AG04449 (cell line): ENCODE results near the gene SYT14.

Source experiments
- CTCF ChIA-PET: fragments of 350-600 bp; formaldehyde crosslinking; extraction: SDS; loops from one replicate; lab custom pipeline; 2021; ENCODE audit warnings: antibody characterized with exemption; lab: Yijun Ruan, JAX
- POLR2A ChIA-PET: fragments of 400-600, 350-600 bp; formaldehyde crosslinking; extraction: SDS; loops from one replicate; lab custom pipeline; 2020; ENCODE audit warnings: antibody characterized with exemption, inconsistent platforms; lab: Yijun Ruan, JAX
- DNase-seq: peaks from one replicate; pipeline ENCODE4 v3.0.0-alpha.2; 2010; ENCODE audit warnings: low read depth, low spot score
- H3K4me3 ChIP-seq: 2 replicates; pipeline ENCODE4 v1.5.1; 2011; ENCODE audit warnings: low read depth, mild to moderate bottlenecking, control low read depth, low read length
- CTCF ChIP-seq: IDR thresholded peaks from one replicate; pipeline ENCODE4 v1.5.1; 2011; ENCODE audit warnings: mild to moderate bottlenecking, moderate library complexity, low read length, control low read depth, inconsistent platforms; ENCODE audit not compliant: insufficient read depth; ENCODE audit errors: missing control alignments

SYT14 gene

DNA sequence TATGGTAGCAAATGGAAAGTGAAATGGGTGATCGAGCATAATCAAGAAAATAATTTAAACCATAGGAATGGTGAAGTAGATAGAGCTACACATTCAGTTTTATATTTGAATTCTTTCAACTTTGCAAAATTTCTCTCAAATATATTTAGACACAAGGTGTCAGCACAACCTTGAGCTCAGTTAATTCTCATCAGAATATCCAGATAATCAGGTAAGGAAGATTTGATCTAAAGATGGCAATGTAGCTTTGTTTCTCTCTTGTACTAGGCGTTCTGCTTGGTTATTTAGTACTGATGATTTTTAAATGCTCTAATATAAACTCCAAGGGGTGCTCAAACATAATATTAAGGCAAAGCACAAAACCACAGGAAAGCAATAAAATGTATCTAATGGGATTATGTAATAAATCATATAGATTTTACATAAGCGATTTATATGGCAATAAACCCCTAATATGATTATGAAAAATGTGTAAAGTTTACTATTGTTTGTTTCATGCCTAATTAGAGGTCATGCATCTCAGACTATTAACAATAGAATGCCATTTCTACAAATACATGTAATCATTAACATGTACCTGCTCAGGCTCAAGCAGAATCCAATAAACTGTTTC lies 262.2 kb downstream of the SYT14 start:
- DNase-seq = no peak
- TF ChIP-seq CTCF = no peak
- POLR2A ChIA-PET = no interaction called here
- no peak overlapping the region for H3K4me3 ChIP-seq
- CTCF ChIA-PET = interaction anchor here (1.4 kb wide), 1 partner anchor 110 kb away, joined by 5 read pairs; no protein-coding TSS in a partner anchor

DNA sequence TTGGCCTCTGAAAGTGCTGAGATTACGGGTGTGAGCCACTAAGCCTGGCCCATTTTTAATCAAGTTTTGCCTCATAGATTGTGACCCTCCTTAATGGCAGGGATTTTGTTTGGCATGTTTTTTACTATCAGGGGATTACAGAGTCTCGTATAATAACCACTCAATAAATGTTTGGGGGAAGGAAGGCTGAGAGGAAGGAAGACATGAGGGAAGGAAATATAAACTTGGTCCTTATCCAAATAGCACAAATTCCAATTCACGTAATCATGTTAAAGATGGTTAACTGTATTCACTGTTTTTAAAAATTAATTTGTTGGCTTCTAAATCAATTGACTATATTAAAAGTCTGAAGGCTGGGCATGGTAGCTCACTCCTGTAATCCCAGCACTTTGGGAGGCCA lies 263.7 kb downstream of the SYT14 start:
- CTCF ChIA-PET = no interaction called here
- DNase-seq = no peak
- no peak for TF ChIP-seq CTCF

DNA sequence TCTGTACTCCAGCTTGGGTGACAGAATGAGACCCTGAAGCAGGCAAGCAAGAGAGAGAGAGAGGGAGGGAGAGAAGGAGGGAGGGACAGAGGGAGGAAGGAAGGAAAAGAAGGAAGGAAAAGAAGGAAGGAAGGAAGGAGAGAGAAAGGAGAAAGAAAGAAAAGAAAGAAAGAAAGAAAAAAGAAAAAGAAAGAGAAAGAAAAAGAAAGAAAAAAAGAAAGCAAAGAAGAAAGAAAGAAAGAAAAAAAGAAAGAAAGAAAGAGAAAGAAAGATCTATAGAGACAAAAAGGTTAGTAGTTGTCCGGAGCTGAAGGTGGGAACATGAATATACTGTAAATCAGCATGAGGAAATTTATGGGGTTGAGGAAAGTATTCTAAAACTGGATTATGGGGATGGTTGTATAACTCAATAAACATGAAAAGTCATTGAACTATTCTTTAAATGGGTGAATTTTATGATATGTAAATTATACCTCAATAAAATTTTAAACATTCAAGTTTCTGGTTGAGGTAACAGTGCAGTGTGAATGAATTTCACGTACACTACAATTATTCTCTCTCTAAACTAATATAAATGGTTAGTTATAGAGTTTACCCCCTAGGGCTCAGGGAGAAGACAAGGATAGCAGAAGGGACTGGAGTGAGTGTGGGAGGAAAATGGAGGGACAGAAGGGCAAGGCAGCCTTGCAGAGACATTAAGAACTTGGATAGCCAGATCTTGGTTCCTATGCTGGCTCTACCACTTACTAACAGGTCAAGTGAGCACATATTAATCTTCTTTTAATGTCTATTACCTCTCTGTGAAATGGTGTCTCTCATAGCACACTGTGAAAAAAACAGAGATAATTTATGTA lies 269.8 kb downstream of the SYT14 start:
- ChIA-PET POLR2A (no interaction called here), CTCF (no interaction called here)
- no peak overlapping the region for H3K4me3 ChIP-seq
- no peak for TF ChIP-seq CTCF
- no peak for DNase-seq

More for the DNA sequence above, 263.7 kb downstream of the SYT14 start:
- POLR2A ChIA-PET = no interaction called here
- no peak overlapping the region for H3K4me3 ChIP-seq

- no peak overlapping the region for H3K4me3 ChIP-seq
- ChIA-PET POLR2A (no interaction called here), CTCF (no interaction called here)
- TF ChIP-seq CTCF = no peak
- DNase-seq = no peak
Observed at GRCh38 chr1:210213335-210213734, 275.3 kb downstream of the SYT14 start.

DNA sequence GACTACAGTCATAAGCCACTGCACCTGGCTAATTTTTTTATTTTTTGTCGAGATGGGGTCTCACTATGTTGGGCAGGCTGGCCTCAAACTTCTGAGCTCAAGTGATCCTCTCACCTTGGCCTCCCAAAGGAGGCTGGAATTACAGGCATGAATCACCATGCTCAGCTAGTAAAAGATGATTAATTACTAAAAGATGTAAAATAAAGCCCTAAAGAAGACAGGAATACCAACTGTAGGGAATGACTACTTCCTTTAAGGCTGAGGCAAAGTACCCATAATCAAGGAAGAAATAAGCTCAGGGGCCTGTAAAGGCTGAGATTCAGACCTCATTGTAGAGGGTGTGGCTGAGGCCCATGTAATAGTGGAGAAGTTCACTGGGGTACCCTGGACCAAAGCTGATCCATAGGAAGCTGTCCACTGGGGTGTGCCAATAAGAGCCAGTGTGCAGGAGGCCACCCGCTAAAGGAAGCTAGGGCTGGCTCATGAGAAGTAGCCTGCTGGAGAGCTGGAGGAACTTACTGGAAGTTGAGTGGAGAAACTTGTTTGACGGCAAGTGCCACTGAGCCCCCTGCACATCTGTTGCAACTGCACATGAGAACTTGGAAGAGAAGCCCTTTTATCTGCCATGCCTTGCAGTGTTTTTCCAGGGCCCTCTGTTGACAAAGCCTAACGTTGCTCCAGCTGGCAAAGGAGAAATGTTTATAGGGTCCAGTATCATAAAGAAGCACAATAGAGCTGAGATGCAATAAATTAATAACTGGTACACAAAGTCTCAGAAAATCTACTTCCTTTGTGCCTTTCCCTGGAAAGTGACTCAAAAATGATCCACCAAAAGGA lies 276.8 kb downstream of the SYT14 start:
- DNase-seq = no peak
- no peak for TF ChIP-seq CTCF
- CTCF ChIA-PET = interaction anchor here (1.4 kb wide), 1 partner anchor 71 kb away, joined by 5 read pairs; no protein-coding TSS in a partner anchor

More for the DNA sequence above, 276.8 kb downstream of the SYT14 start:
- POLR2A ChIA-PET = no interaction called here
- H3K4me3 ChIP-seq = no peak overlapping the region
